NCI-H2227 treated with DMSO at 0.1 percent for 48 hours (cell line): Measurements from ENCODE around the gene ZNF697.

Source experiments
- DNase-seq: peaks from one replicate; lab custom pipeline; 2025; lab: John Stamatoyannopoulos, UW

ZNF697 gene

DNA sequence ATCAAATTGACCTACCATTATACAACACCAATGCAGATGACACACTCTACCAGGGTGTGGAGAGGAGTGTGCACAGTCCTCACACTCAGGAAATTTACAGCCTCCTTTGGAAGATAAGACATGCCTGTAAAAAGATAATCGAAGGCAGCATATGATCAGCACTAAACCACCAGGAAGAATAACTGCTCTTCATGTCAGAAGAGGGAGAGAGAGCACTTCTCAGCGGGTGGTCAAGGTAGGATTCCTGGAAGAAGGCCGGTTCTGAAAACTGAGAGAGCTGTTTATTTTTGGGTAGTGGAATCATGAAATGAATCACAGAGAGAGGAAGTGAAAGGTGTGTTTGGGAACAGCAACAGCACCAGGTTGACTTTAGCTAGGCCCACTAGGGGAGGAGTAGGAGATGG, 14.0 kb upstream of the ZNF697 start:
- DNase-seq: no peak

DNA sequence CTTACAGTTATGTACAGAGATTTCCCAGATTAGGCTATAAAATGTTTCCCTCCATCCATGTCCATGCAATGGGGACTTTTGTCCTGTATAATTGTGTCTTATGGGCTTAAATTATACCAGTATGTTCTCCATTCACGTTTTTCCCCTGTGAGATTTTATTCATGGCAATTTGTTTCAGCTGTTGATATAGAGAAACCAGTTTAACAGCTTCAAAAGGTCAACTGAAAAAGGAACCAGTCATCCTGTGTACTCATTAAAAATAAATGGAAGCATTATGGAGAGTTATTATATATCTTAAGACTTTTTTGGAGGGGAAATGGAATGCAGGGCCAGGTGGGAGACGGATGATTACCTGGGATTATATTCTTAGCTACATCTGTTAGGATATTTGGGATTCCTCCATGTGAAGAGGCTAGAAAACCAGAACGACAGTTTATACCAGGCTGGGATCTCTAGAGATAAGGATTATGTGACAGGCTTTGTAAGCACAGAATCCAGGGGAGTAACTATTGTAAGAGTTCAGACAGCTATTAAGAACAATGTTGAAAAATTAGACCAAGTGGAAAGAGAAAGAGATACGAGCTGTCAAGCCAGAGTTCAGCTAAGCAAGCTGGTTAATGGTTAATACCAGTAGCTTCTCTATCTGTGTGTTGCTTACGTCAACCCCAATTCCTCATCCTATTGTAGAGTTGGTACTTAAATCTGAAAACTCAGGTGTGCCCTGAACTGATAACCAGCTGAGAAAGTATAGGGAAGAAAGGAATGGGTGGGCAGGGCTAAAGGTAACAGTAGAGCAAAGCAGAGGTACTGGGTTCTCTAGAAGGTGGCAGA, 12.4 kb upstream of the ZNF697 start:
- no peak for DNase-seq

- no peak for DNase-seq
Measured at GRCh38 chr1:119659628-119660027, 11.6 kb upstream of the ZNF697 start.

DNA sequence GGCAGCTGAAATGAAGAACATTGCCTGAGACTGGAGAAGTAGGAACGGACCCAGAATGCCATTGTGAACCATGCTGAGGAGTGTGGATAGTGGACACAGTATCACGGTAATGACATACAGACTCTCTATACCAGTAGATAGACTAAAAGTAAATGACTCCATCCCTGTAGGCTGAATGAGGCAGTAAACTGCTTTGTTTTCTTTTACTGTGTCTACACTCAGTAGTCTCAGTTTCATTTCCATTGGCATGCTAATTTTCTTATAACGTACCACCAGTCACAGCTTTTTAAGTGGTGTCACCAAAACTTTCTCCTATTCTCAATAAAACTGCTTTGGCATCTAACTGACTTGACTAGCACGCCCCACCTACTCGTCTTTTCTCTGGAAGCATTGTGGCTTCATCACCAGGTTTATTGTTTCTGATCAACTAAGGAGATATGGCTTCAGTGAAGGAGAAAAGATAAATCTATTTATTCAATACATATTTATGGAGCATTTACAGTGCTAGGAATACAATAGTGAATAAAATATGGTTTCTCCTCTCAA, 8.4 kb upstream of the ZNF697 start:
- no peak for DNase-seq

- DNase-seq: no peak
Measured at GRCh38 chr1:119655154-119655553, 7.1 kb upstream of the ZNF697 start.

GRCh38 chr1:119653839-119654170, 5.7 kb upstream of the ZNF697 start:
- DNase-seq: no peak

GRCh38 chr1:119653135-119653838, 5.2 kb upstream of the ZNF697 start:
- no peak for DNase-seq

- DNase-seq: no peak
Measured at GRCh38 chr1:119652587-119652986, 4.5 kb upstream of the ZNF697 start.

- no peak for DNase-seq
Measured at GRCh38 chr1:119651641-119652040, 3.6 kb upstream of the ZNF697 start.

GRCh38 chr1:119651133-119651532, 3.1 kb upstream of the ZNF697 start:
- DNase-seq: no peak

- DNase-seq: no peak
Measured at GRCh38 chr1:119648620-119649004, 546 bp upstream of the ZNF697 start.

- DNase-seq: no peak
Measured at GRCh38 chr1:119647228-119647733, 785 bp downstream of the ZNF697 start.

- DNase-seq: no peak
Measured at GRCh38 chr1:119646521-119647227, 1.4 kb downstream of the ZNF697 start.

GRCh38 chr1:119639109-119639508, 9.0 kb downstream of the ZNF697 start:
- DNase-seq: no peak

GRCh38 chr1:119637710-119638109, 10.4 kb downstream of the ZNF697 start:
- DNase-seq: no peak

DNA sequence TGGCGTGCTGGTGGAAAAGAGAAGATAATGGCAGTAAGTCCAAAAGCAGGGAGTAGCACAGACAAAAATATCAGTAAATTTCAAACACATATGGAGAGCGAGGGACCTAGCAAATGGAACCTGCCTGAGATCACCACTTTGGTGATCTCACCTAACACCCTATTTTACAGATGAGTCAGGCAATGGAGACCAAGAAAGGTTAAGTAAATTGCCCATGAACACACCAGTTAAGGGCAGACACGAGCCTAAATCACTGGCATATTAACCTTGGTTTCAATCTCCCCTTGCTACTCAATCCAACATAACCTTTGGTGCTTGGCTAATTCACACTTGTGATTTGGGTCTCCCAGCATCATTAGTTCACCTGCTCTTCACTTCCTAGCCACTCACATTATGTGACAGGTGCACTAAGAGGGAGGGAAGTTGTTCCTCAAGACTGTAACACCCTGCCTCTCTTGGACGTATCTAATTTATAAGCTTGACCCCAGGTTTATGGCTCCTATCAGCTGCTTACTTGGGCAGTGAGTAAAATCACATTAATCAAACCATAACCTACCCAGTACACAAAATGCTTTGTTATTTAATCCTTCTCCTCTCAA, 11.5 kb downstream of the ZNF697 start:
- no peak for DNase-seq

GRCh38 chr1:119635811-119636390, 12.2 kb downstream of the ZNF697 start:
- no peak for DNase-seq

DNA sequence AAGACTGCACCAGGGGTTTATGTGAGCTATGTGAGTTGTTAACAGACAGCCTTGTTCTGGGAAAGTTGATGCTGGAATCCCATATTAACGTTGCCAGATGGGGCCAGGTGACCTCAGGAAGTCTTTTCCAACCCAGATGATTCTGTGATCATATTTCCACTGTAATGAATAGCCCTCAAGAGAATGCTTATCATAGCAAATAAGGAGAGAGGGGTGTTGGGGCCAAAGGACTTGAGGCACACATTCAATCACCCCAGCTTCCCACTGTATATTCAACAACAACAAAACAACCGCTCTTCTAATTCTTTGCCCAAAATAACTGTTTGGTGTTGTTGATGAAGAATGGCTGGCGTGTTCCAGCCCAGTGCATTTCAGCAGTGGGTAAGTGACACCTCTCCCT, 14.1 kb downstream of the ZNF697 start:
- DNase-seq: no peak

DNA sequence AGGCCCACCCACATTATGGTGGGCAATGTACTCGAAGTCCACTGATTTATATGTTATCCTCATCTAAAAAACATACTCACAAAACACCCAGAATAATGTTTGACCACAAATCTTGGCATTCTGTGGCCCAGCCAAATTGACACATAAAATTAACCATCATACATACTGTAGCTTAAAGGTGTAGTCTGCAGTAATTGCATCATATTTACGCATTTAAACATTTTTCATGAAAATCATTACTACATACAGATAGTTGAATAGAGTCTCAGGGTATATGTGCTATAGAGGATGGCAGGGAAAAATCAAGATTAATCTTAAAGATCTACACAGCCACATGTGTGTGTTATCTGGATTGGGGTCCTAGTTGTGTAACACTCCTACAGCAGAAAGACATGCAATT, 14.5 kb downstream of the ZNF697 start:
- no peak for DNase-seq

DNA sequence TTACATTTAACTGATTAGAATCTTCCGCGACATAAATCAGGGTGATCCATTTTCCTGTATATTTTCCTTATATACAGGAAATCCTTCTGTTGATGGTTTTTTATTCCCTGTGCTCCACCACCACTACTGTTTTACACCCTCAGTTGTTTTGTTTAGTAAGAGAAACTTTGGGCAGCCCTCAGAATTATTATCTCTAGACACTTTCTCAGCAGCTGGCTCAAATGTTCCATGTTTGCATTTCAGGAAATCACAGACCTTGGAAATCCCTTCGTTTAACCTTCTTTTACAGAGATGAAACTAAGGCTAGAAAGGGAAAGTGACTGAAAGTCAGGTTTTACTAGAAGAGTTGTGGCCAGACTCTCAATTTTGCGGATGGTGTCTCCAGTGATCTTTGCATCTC, 15.2 kb downstream of the ZNF697 start:
- DNase-seq: no peak

GRCh38 chr1:119632103-119632490, 16.0 kb downstream of the ZNF697 start:
- no peak for DNase-seq
